ENCODE measurements around the gene CRKL. TPM values are rescaled to one million over a fixed set of nuclear protein-coding genes. Genes with fewer than 3 reads are reported as not detected.

The CRKL gene
- total RNA-seq, 2 experiments from 2014 or later: 60.5 to 62.2 TPM

DNA sequence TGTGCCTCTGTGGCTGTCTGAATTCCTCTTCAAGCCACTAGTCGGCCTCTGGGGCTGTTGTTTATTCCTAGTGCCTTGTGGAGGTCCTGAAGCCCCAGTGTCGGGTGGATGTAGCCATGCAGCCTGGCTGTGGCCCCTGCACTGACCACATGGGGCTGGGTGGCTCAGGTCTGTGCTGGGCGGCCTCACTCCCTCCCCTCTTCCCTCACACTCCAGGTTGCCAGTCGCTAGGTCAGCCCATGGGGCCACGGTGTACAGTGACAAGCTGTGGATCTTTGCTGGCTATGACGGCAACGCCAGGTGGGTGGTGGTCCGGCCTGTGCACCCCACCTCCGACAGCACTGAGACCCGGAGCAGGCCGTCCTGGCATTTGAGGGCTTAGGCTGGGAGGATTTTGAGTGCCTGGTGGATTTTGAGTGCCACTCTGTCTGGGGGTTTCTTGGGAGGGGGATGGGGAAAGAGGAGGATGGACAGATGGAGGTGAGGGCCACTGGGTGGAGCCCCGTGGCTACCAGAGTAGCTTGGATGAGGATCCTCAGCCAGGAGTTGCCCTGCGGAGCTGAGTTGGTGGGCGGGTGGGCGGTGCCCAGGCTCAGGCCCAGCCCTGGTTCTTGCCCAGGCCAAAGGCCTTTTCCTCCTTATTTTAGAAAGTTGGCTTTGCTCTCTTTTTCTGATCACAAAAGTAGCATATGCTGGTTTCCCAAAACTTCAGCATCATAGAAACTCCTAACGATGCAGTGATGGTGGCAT, 71.5 kb downstream of the CRKL start:
- Mint-ChIP-seq H3K36me3 (ENCODE audit: low read depth) (peaks cover 20% of the 10 kb centered on the region), H3K4me3 (no peak overlapping the region), H3K4me1 (ENCODE audit: low read depth) (peaks cover 12% of the 10 kb centered on the region), H3K27me3 (ENCODE audit: low read depth) (no peaks in the 10 kb centered on the region), H3K27ac (no peak overlapping the region), H3K9me3 (no peaks in the 10 kb centered on the region)
- CTCF ChIA-PET: no interaction called here
- intact Hi-C loops (cut with micrococcal nuclease): no loop called here
- no peak for DNase-seq

- Mint-ChIP-seq H3K9me3 (no peaks in the 10 kb centered on the region), H3K27me3 (ENCODE audit: low read depth) (no peaks in the 10 kb centered on the region), H3K27ac (no peak overlapping the region), H3K36me3 (ENCODE audit: low read depth) (peaks cover 14% of the 10 kb centered on the region), H3K4me1 (ENCODE audit: low read depth) (peaks cover 6% of the 10 kb centered on the region), H3K4me3 (no peak overlapping the region)
- CTCF ChIA-PET: no interaction called here
- no peak for DNase-seq
- intact Hi-C loops (cut with micrococcal nuclease): no loop called here
Measured at GRCh38 chr22:20989323-20990138, 72.3 kb downstream of the CRKL start.

- H3K36me3 Mint-ChIP-seq (ENCODE audit: low read depth): peaks cover 17% of the 10 kb centered on the region
Measured at GRCh38 chr22:20990184-20991180, 73.3 kb downstream of the CRKL start.

GRCh38 chr22:20991252-20992055, 74.2 kb downstream of the CRKL start:
- no peaks in the 10 kb centered on the region for H3K9me3 Mint-ChIP-seq
- no peak overlapping the region for H3K27ac Mint-ChIP-seq
- H3K27me3 Mint-ChIP-seq (ENCODE audit: low read depth): no peaks in the 10 kb centered on the region
- DNase-seq: no peak
- peaks cover 6% of the 10 kb centered on the region for H3K4me1 Mint-ChIP-seq (ENCODE audit: low read depth)
- CTCF ChIA-PET: interaction anchor here (0.6 to 1.4 kb wide), 2 partner anchors 9 to 47 kb away, joined by 3 read pairs; partner anchors contain the start of gene LZTR1
- intact Hi-C loops (cut with micrococcal nuclease): no loop called here
- peaks cover 15% of the 10 kb centered on the region for H3K36me3 Mint-ChIP-seq (ENCODE audit: low read depth)
- H3K4me3 Mint-ChIP-seq: no peak overlapping the region

More at GRCh38 chr22:20990184-20991180, 73.3 kb downstream of the CRKL start:
- no peak overlapping the region for H3K4me3 Mint-ChIP-seq
- no peak overlapping the region for H3K27ac Mint-ChIP-seq
- CTCF ChIA-PET: interaction anchor here (0.6 to 1.4 kb wide), 2 partner anchors 8 to 48 kb away, joined by 3 read pairs; partner anchors contain the start of gene LZTR1
- intact Hi-C loops (cut with micrococcal nuclease): no loop called here
- H3K9me3 Mint-ChIP-seq: no peaks in the 10 kb centered on the region
- DNase-seq: no peak
- H3K4me1 Mint-ChIP-seq (ENCODE audit: low read depth): peaks cover 6% of the 10 kb centered on the region
- H3K27me3 Mint-ChIP-seq (ENCODE audit: low read depth): no peaks in the 10 kb centered on the region

DNA sequence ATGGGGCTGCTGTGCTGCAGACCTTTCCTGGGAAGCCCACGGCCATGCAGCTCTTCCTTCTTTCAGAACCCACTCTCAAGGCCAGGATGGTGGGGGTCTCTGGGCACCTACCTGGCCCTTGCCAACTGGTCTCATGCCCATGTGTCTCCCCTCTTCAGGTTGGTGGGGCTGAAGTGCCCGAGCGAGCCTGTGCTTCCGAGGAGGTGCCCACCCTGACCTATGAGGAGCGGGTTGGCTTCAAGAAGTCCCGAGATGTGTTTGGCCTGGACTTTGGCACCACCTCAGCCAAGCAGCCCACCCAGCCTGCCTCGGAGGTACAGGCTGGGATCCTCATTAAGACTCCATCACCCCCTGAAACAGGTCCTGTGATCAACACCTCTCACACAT, 74.8 kb downstream of the CRKL start:
- CTCF ChIA-PET: no interaction called here
- H3K4me3 Mint-ChIP-seq: no peak overlapping the region
- intact Hi-C loops (cut with micrococcal nuclease): no loop called here

DNA sequence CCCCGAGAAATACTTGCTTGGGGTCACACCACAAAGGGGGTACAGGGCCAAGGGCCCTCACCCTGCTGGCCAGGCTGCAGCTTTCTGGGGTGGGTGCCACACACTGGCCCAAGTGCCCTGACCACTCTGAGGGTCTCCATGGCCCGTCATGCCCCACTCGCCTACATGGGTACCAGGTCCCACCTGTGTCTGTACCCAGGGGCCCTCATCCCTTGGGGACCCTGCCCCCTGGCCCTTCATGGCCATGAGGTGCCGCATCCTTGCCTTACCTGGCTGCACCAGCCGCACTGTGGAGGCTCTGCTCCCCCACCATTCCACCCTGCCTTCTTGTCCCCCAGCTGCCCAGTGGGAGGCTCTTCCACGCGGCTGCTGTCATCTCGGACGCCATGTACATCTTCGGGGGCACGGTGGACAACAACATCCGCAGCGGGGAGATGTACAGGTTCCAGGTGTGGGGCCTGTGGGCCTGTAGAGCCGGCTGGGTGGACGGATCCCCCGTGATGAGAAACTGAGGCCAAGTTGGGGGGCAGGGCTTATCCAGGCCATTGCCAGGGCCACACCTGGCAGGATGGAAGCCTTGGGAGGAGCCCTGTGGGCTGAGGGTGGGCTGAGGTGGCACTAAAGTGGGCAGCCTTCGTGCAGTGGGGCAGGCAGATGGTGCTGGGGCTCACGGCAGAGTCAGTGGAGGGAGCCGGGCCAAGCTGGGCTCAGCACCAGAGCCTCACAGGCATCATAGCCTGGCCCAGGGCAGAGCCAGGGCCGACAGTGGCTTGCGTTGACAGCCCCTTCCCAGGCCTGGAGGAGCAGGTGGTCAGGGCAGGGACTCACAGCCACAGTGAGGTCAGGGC, 75.5 kb downstream of the CRKL start:
- no peak overlapping the region for H3K27ac Mint-ChIP-seq
- CTCF ChIA-PET: no interaction called here
- no peak overlapping the region for H3K4me3 Mint-ChIP-seq
- intact Hi-C loops (cut with micrococcal nuclease): no loop called here
- H3K36me3 Mint-ChIP-seq (ENCODE audit: low read depth): peaks cover 8% of the 10 kb centered on the region
- H3K27me3 Mint-ChIP-seq (ENCODE audit: low read depth): no peaks in the 10 kb centered on the region
- no peaks in the 10 kb centered on the region for H3K9me3 Mint-ChIP-seq
- peaks cover 6% of the 10 kb centered on the region for H3K4me1 Mint-ChIP-seq (ENCODE audit: low read depth)
- DNase-seq: no peak

More for the DNA sequence above, 74.8 kb downstream of the CRKL start:
- Mint-ChIP-seq H3K9me3 (no peaks in the 10 kb centered on the region), H3K27ac (no peak overlapping the region), H3K4me1 (ENCODE audit: low read depth) (peaks cover 6% of the 10 kb centered on the region), H3K36me3 (ENCODE audit: low read depth) (peaks cover 12% of the 10 kb centered on the region), H3K27me3 (ENCODE audit: low read depth) (no peaks in the 10 kb centered on the region)
- DNase-seq: no peak

GRCh38 chr22:20993304-20994127, 76.3 kb downstream of the CRKL start:
- Mint-ChIP-seq H3K9me3 (no peaks in the 10 kb centered on the region), H3K4me3 (no peak overlapping the region), H3K4me1 (ENCODE audit: low read depth) (peaks cover 9% of the 10 kb centered on the region), H3K36me3 (ENCODE audit: low read depth) (peaks cover 8% of the 10 kb centered on the region), H3K27ac (no peak overlapping the region), H3K27me3 (ENCODE audit: low read depth) (no peaks in the 10 kb centered on the region)
- DNase-seq: no peak
- CTCF ChIA-PET: no interaction called here
- intact Hi-C loops (cut with micrococcal nuclease): no loop called here

DNA sequence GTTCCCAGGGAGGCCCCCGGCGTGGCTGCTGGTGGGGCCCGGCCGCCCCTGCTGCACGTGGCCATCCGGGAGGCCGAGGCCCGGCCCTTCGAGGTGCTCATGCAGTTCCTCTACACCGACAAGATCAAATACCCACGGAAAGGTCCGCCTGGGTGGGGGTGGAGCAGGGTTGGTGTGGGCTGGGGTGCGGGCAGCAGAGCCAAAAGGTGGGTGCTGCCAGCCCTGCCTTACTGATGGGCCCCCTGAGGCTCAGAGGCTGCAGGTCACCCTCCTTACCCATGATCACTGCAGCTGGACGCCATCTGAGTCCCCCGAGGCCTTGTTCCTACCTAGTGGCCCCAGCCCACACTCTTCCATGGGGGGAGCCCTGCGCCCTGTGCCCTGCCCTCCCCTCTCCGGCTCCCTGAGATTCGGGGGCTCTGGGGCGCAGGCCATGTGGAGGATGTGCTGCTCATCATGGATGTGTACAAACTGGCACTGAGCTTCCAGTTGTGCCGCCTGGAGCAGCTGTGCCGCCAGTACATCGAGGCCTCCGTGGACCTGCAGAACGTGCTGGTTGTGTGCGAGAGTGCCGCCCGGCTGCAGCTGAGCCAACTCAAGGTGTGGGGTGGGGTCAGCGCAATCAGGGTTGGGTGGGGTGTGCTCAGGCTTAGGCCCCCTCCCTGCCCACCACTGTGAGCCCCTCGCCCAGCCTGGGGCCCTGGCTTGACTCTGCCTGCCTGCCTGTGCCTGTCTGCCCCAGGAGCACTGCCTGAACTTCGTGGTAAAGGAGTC, 77.1 kb downstream of the CRKL start:
- Mint-ChIP-seq H3K36me3 (ENCODE audit: low read depth) (peaks cover 8% of the 10 kb centered on the region), H3K9me3 (no peaks in the 10 kb centered on the region), H3K27me3 (ENCODE audit: low read depth) (no peaks in the 10 kb centered on the region), H3K27ac (no peak overlapping the region), H3K4me1 (ENCODE audit: low read depth) (peaks cover 10% of the 10 kb centered on the region), H3K4me3 (no peak overlapping the region)
- DNase-seq: no peak
- CTCF ChIA-PET: no interaction called here
- intact Hi-C loops (cut with micrococcal nuclease): no loop called here

GRCh38 chr22:20994902-20995241, 77.7 kb downstream of the CRKL start:
- H3K9me3 Mint-ChIP-seq: no peaks in the 10 kb centered on the region
- H3K27ac Mint-ChIP-seq: no peak overlapping the region
- CTCF ChIA-PET: no interaction called here
- peaks cover 9% of the 10 kb centered on the region for H3K4me1 Mint-ChIP-seq (ENCODE audit: low read depth)
- intact Hi-C loops (cut with micrococcal nuclease): no loop called here
- peaks cover 8% of the 10 kb centered on the region for H3K36me3 Mint-ChIP-seq (ENCODE audit: low read depth)
- DNase-seq: no peak
- H3K27me3 Mint-ChIP-seq (ENCODE audit: low read depth): no peaks in the 10 kb centered on the region
- no peak overlapping the region for H3K4me3 Mint-ChIP-seq

Measured in activated naive CD4-positive, alpha-beta T cell treated with anti-CD3 and anti-CD28 coated beads for 36 hours (primary cell).